OCI-LY3 (cell line): ENCODE data around the gene EMD.

Experiments used
- H2AFZ ChIP-seq: fragments of 200-600, 300-600 bp; shearing (Covaris generic); 2 replicates; pipeline ENCODE4 v1.6.0; 2014; ENCODE audit warnings: antibody characterized with exemption, low read depth, low read length
- H3K27ac ChIP-seq: fragments of 200-600, 300-600 bp; sonication (generic); 2 replicates; pipeline ENCODE4 v1.5.1; 2014; ENCODE audit warnings: mild to moderate bottlenecking, low read length, moderate library complexity, mixed read lengths
- H3K27me3 ChIP-seq: fragments of 200-600, 300-600 bp; sonication (generic); 2 replicates; pipeline ENCODE4 v1.6.1; 2014; ENCODE audit warnings: low read depth, low read length, mixed read lengths
- H3K36me3 ChIP-seq: fragments of 200-600, 300-600 bp; sonication (generic); replicated peaks from 2 replicates; pipeline ENCODE3; 2014; ENCODE audit warnings: low read depth, low read length, mixed read lengths
- H3K4me1 ChIP-seq: fragments of 300-600, 200-600 bp; sonication (generic); 2 replicates; pipeline ENCODE4 v1.6.1; 2014; ENCODE audit warnings: low read length, mixed read lengths
- H3K4me2 ChIP-seq: fragments of 200-600, 300-600 bp; sonication (generic); 2 replicates; pipeline ENCODE4 v1.6.1; 2014; ENCODE audit warnings: low read length, mixed read lengths
- H3K4me3 ChIP-seq: fragments of 300-600, 200-600 bp; sonication (generic); 2 replicates; pipeline ENCODE4 v1.5.1; 2014; ENCODE audit warnings: antibody characterized with exemption, mild to moderate bottlenecking, low read length, moderate library complexity
- H3K79me2 ChIP-seq: fragments of 300-600, 200-600 bp; shearing (Covaris generic); 2 replicates; pipeline ENCODE4 v1.6.1; 2014; ENCODE audit warnings: mild to moderate bottlenecking, low read length, mixed read lengths
- H3K9ac ChIP-seq: fragments of 300-600, 200-600 bp; shearing (Covaris generic); 2 replicates; pipeline ENCODE4 v1.6.0; 2014; ENCODE audit warnings: mild to moderate bottlenecking, low read length, moderate library complexity
- H3K9me3 ChIP-seq: fragments of 200-600, 300-600 bp; shearing (Covaris generic); 2 replicates; pipeline ENCODE4 v1.6.1; 2014; ENCODE audit warnings: low read length, mixed read lengths; ENCODE audit not compliant: insufficient read depth
- H4K20me1 ChIP-seq: fragments of 200-600, 300-600 bp; sonication (generic); 2 replicates; pipeline ENCODE4 v1.6.1; 2016; ENCODE audit warnings: low read length, mixed read lengths; ENCODE audit not compliant: insufficient read depth
- EZH2phosphoT487 ChIP-seq: fragments of 200-600 bp; shearing (Covaris generic); IDR thresholded peaks from 2 replicates; pipeline ENCODE4 v1.6.1; 2018; ENCODE audit warnings: antibody characterized with exemption, mixed run types, low read depth
- TF ChIP-seq, protein P1 (sequence below): fragments of 200-600, 300-600 bp; sonication (generic); IDR thresholded peaks from 2 replicates; pipeline ENCODE4 v1.5.1; 2014; ENCODE audit warnings: antibody characterized with exemption, low read length, low read depth

EMD gene

GRCh38 chrX:154348646-154349358 lies 30.3 kb upstream of the EMD start:
- Histone ChIP-seq H3K9ac (no peak overlapping the region), H4K20me1 (no peaks in the 10 kb centered on the region; the same call in 1 of the 2 replicates)

DNA sequence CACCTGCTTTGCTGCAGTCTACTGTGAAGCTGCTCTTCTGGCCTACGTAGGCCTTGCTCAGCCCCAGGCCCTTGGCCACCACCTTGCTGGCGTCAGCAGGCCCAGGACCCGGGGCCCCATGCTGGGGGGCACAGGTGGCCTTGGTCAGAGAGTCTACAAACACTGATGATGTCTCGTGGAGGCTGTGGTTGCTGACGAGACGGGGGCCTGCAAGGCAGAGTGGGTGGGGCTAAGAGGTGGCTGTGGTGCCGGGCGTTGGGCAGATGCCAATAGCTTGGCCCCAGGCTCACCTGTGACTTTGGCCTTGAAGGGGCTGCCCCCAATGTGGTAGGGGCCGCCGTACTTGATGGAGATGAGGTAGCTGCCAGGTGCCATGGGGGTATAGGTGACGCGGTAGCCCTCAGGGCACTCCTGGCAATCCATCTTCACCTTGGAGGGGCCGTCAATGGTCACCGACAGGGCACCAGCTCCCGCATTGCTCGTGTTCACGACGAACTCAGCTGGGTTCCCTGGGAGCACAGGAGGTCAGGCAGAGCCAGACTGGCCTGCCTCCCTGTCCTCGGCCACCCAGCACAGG lies 29.6 kb upstream of the EMD start:
- H3K36me3 ChIP-seq, result peaks cover 28% of the 10 kb centered on the region
- H3K27ac ChIP-seq, result no peak overlapping the region

More at GRCh38 chrX:154348646-154349358, 30.3 kb upstream of the EMD start:
- H3K27me3 ChIP-seq, result no peaks in the 10 kb centered on the region
- H3K79me2 ChIP-seq, result no peaks in the 10 kb centered on the region
- H3K36me3 ChIP-seq, result peaks cover 22% of the 10 kb centered on the region
- H3K27ac ChIP-seq, result no peak overlapping the region
- TF ChIP-seq EZH2phosphoT487, result no peak
- TF ChIP-seq, protein P1, sequence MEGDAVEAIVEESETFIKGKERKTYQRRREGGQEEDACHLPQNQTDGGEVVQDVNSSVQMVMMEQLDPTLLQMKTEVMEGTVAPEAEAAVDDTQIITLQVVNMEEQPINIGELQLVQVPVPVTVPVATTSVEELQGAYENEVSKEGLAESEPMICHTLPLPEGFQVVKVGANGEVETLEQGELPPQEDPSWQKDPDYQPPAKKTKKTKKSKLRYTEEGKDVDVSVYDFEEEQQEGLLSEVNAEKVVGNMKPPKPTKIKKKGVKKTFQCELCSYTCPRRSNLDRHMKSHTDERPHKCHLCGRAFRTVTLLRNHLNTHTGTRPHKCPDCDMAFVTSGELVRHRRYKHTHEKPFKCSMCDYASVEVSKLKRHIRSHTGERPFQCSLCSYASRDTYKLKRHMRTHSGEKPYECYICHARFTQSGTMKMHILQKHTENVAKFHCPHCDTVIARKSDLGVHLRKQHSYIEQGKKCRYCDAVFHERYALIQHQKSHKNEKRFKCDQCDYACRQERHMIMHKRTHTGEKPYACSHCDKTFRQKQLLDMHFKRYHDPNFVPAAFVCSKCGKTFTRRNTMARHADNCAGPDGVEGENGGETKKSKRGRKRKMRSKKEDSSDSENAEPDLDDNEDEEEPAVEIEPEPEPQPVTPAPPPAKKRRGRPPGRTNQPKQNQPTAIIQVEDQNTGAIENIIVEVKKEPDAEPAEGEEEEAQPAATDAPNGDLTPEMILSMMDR, result no peak
- no peak overlapping the region for H2AFZ ChIP-seq
- no peak overlapping the region for H3K4me3 ChIP-seq
- no peaks in the 10 kb centered on the region for H3K9me3 ChIP-seq
- H3K4me2 ChIP-seq, result no peak overlapping the region
- peaks cover 5% of the 10 kb centered on the region for H3K4me1 ChIP-seq

GRCh38 chrX:154349979-154350378 lies 29.1 kb upstream of the EMD start:
- Histone ChIP-seq H3K27ac (no peak overlapping the region), H3K9me3 (no peaks in the 10 kb centered on the region), H3K9ac (no peak overlapping the region), H3K4me1 (peaks cover 5% of the 10 kb centered on the region), H2AFZ (no peak overlapping the region), H3K27me3 (no peaks in the 10 kb centered on the region), H3K4me3 (no peak overlapping the region), H3K36me3 (peaks cover 30% of the 10 kb centered on the region), H4K20me1 (no peaks in the 10 kb centered on the region; the same call in 1 of the 2 replicates), H3K79me2 (no peaks in the 10 kb centered on the region), H3K4me2 (no peak overlapping the region)
- no peak for TF ChIP-seq EZH2phosphoT487
- TF ChIP-seq, protein P1, result no peak

More for the DNA sequence above, 29.6 kb upstream of the EMD start:
- Histone ChIP-seq H3K4me3 (no peak overlapping the region), H3K4me2 (no peak overlapping the region), H3K9ac (no peak overlapping the region), H3K9me3 (no peaks in the 10 kb centered on the region), H3K4me1 (peaks cover 5% of the 10 kb centered on the region), H4K20me1 (no peaks in the 10 kb centered on the region; the same call in 1 of the 2 replicates), H2AFZ (no peak overlapping the region), H3K79me2 (no peaks in the 10 kb centered on the region), H3K27me3 (no peaks in the 10 kb centered on the region)
- TF ChIP-seq, protein P1, result no peak
- no peak for TF ChIP-seq EZH2phosphoT487

- Histone ChIP-seq H2AFZ (no peak overlapping the region), H3K27me3 (no peaks in the 10 kb centered on the region), H3K4me1 (peaks cover 5% of the 10 kb centered on the region), H3K36me3 (peaks cover 30% of the 10 kb centered on the region), H3K4me3 (no peak overlapping the region), H3K9ac (no peak overlapping the region), H3K79me2 (no peaks in the 10 kb centered on the region), H3K27ac (no peak overlapping the region), H4K20me1 (no peaks in the 10 kb centered on the region; the same call in 1 of the 2 replicates), H3K4me2 (no peak overlapping the region), H3K9me3 (no peaks in the 10 kb centered on the region)
- no peak for TF ChIP-seq EZH2phosphoT487
- TF ChIP-seq, protein P1, result no peak
These were observed 28.5 kb upstream of the EMD start for GRCh38 chrX:154350429-154351182.
